Vagina (tissue), 2 donors: ENCODE data around the gene USH2A. TPM values are rescaled to one million over a fixed set of nuclear protein-coding genes. Genes with fewer than 3 reads are reported as not detected.

ENCODE experiments used
- DNase-seq, 2 donors: peaks; one replicate each; pipeline ENCODE4 v3.0.0-alpha.2; 2017; ENCODE audit errors: extremely low spot score in 2 of 2
- H3K27ac ChIP-seq: fragments of 200-600 bp; sonication (generic); one replicate; pipeline ENCODE4 v1.5.1; 2019
- H3K27me3 ChIP-seq: fragments of 200-600 bp; sonication (generic); one replicate; pipeline ENCODE4 v1.5.1; 2019
- H3K36me3 ChIP-seq, 2 donors: fragments of 200-600 bp; sonication (generic); one replicate each; pipeline ENCODE4 v1.5.1; 2017 to 2019
- H3K4me1 ChIP-seq: fragments of 200-600 bp; sonication (generic); one replicate; pipeline ENCODE4 v1.5.1; 2019
- H3K4me3 ChIP-seq, 2 donors: fragments of 200-600 bp; sonication (generic); 1 replicate in 1 of 2; 2 replicates in 1 of 2; pipeline ENCODE4 v1.5.1; 2016 to 2019
- H3K9me3 ChIP-seq: fragments of 200-600 bp; sonication (generic); one replicate; pipeline ENCODE4 v1.5.1; 2019
- POLR2A ChIP-seq, 2 donors: fragments of 450-650 bp; IDR thresholded peaks; one replicate each; pipeline ENCODE4 v1.6.1; 2017; ENCODE audit warnings: antibody characterized with exemption in 2 of 2, mild to moderate bottlenecking in 2 of 2, moderate library complexity in 2 of 2
- POLR2AphosphoS5 ChIP-seq, 2 donors: sonication (generic); formaldehyde crosslinking; IDR thresholded peaks; one replicate each; pipeline ENCODE4 v1.9.0; 2017; ENCODE audit warnings: antibody characterized with exemption in 2 of 2, mild to moderate bottlenecking in 2 of 2, low read depth in 1 of 2; ENCODE audit not compliant: insufficient read depth in 1 of 2
- intact Hi-C: fragments of 100-400 bp; cut with DNase I; formaldehyde crosslinking; loops from one replicate; pipeline ENCODE4 v1.15.1; 2023
- total RNA-seq: library from RNA; depleted of rRNA; stranded (reverse); fragments of >200 nt; gene quantifications from one replicate; pipeline ENCODE4 v1.2.3, GENCODE V29; 2016
- TF ChIP-seq, protein P1 (sequence below), 3 experiments: fragments of 450-650 bp in 2 of 3; fragments of 200-600 bp in 1 of 3; sonication (generic) in 1 of 3; IDR thresholded peaks; one replicate each; pipeline ENCODE4 v1.5.1; 2017 to 2019; ENCODE audit warnings: antibody characterized with exemption in 3 of 3, mild to moderate bottlenecking in 2 of 3, moderate library complexity in 2 of 3

USH2A gene
- total RNA-seq, 1 donor from 2014 or later: under 0.01 TPM

DNA sequence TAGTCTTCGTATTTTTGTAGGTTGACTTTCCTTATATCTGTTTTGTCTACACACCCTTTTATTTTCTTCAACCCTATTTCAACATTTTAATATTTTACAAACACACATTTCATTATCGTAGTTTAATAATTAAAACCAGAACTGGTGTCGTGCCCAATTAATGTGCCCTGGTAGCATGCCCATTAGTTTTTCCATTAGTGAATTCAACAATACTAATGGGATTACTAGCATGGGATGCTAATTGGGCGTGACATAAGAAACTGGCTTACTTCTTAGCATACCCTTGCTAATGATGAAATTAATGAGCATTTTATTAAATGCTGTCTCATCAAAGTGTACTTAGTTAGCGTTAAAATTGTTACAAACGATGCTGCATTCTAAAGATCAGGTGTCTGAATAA, 332.7 kb downstream of the USH2A start:
- H3K9me3 ChIP-seq: no peaks in the 10 kb centered on the region
- no peaks in the 10 kb centered on the region for H3K36me3 ChIP-seq
- intact Hi-C loops: no loop called here
- TF ChIP-seq POLR2AphosphoS5 (IDR thresholded peaks at IDR 0.05; ENCODE audit: insufficient read depth in 1 of 2, low read depth in 1 of 2): no peak
- no peak for TF ChIP-seq POLR2A (IDR thresholded peaks at IDR 0.05)
- TF ChIP-seq, protein P1, sequence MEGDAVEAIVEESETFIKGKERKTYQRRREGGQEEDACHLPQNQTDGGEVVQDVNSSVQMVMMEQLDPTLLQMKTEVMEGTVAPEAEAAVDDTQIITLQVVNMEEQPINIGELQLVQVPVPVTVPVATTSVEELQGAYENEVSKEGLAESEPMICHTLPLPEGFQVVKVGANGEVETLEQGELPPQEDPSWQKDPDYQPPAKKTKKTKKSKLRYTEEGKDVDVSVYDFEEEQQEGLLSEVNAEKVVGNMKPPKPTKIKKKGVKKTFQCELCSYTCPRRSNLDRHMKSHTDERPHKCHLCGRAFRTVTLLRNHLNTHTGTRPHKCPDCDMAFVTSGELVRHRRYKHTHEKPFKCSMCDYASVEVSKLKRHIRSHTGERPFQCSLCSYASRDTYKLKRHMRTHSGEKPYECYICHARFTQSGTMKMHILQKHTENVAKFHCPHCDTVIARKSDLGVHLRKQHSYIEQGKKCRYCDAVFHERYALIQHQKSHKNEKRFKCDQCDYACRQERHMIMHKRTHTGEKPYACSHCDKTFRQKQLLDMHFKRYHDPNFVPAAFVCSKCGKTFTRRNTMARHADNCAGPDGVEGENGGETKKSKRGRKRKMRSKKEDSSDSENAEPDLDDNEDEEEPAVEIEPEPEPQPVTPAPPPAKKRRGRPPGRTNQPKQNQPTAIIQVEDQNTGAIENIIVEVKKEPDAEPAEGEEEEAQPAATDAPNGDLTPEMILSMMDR (IDR thresholded peaks at IDR 0.05): no peak
- DNase-seq: no peak
- no peaks in the 10 kb centered on the region for H3K4me1 ChIP-seq
- H3K27me3 ChIP-seq: no peaks in the 10 kb centered on the region
- no peak overlapping the region for H3K4me3 ChIP-seq
- no peak overlapping the region for H3K27ac ChIP-seq

- Histone ChIP-seq H3K4me1 (no peaks in the 10 kb centered on the region), H3K4me3 (no peak overlapping the region), H3K9me3 (no peaks in the 10 kb centered on the region), H3K27ac (no peak overlapping the region), H3K27me3 (no peaks in the 10 kb centered on the region), H3K36me3 (no peaks in the 10 kb centered on the region)
- intact Hi-C loops: loop anchor here (10.0 kb wide), 1 partner anchor 1968 kb away; no protein-coding TSS in a partner anchor
- no peak for DNase-seq
- TF ChIP-seq, protein P1 (IDR thresholded peaks at IDR 0.05): no peak
- TF ChIP-seq POLR2A (IDR thresholded peaks at IDR 0.05) (no peak), POLR2AphosphoS5 (IDR thresholded peaks at IDR 0.05; ENCODE audit: insufficient read depth in 1 of 2, low read depth in 1 of 2) (no peak)
Measured at GRCh38 chr1:216086678-216087077, 336.6 kb downstream of the USH2A start.

GRCh38 chr1:216081445-216081844, 341.8 kb downstream of the USH2A start:
- no peaks in the 10 kb centered on the region for H3K36me3 ChIP-seq
- intact Hi-C loops: loop anchor here (10.0 kb wide), 1 partner anchor 1973 kb away; no protein-coding TSS in a partner anchor
- TF ChIP-seq POLR2A (IDR thresholded peaks at IDR 0.05) (no peak), POLR2AphosphoS5 (IDR thresholded peaks at IDR 0.05; ENCODE audit: insufficient read depth in 1 of 2, low read depth in 1 of 2) (no peak)
- TF ChIP-seq, protein P1 (IDR thresholded peaks at IDR 0.05): no peak
- H3K27me3 ChIP-seq: no peaks in the 10 kb centered on the region
- no peaks in the 10 kb centered on the region for H3K4me1 ChIP-seq
- DNase-seq: no peak
- no peak overlapping the region for H3K4me3 ChIP-seq
- no peak overlapping the region for H3K27ac ChIP-seq
- no peaks in the 10 kb centered on the region for H3K9me3 ChIP-seq

DNA sequence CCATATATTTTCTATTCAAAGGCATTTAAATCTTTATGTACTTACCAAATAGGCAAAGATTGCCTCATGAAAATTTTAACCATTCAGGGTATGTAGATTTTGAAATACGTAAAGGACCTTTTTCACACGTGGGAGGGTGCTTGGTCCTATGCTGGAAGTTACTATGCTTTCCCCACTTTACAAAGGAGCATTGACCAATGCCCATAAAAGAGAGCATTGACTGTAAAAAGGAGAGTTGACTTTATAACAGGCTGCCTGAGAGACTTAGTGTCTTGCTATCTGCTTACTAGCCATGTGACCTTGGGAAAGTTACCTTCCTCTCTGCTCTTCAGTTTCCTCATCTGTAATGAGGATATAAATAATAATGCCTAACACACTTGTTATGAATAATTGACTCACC, 346.5 kb downstream of the USH2A start:
- no peak for TF ChIP-seq POLR2AphosphoS5 (IDR thresholded peaks at IDR 0.05; ENCODE audit: insufficient read depth in 1 of 2, low read depth in 1 of 2)
- no peak for TF ChIP-seq POLR2A (IDR thresholded peaks at IDR 0.05)
- TF ChIP-seq, protein P1 (IDR thresholded peaks at IDR 0.05): no peak
- intact Hi-C loops: no loop called here
- H3K4me1 ChIP-seq: no peaks in the 10 kb centered on the region
- H3K9me3 ChIP-seq: no peaks in the 10 kb centered on the region
- H3K4me3 ChIP-seq: no peak overlapping the region
- no peak overlapping the region for H3K27ac ChIP-seq
- H3K36me3 ChIP-seq: no peaks in the 10 kb centered on the region
- no peak for DNase-seq
- H3K27me3 ChIP-seq: no peaks in the 10 kb centered on the region

DNA sequence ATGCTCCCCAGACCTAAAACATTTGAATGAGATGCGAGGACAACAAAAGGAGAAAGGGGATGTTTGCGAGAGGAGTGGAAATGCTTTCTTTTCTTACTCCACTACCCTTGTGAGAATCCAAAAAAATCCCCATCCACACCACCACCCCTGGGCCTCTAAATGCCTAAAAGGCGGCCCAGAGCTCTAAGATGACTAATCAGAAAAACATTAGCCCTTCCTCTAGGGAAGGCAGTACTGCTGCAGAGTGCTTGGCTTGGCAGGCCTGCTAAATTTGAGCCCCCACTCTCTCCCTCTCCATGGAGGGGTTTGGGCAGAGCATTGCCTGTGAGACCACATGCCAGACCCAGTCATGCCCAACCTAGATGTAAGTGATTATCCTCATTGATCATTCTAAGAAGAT, 347.9 kb downstream of the USH2A start:
- H3K4me3 ChIP-seq: no peak overlapping the region
- no peaks in the 10 kb centered on the region for H3K9me3 ChIP-seq
- no peak for TF ChIP-seq POLR2A (IDR thresholded peaks at IDR 0.05)
- TF ChIP-seq POLR2AphosphoS5 (IDR thresholded peaks at IDR 0.05; ENCODE audit: insufficient read depth in 1 of 2, low read depth in 1 of 2): no peak
- no peak for DNase-seq
- no peak overlapping the region for H3K27ac ChIP-seq
- intact Hi-C loops: no loop called here
- no peaks in the 10 kb centered on the region for H3K27me3 ChIP-seq
- no peaks in the 10 kb centered on the region for H3K4me1 ChIP-seq
- H3K36me3 ChIP-seq: no peaks in the 10 kb centered on the region
